Measurements from ENCODE around the gene RBBP8.

The RBBP8 gene

GRCh38 chr18:22974001-22974400 lies 40.9 kb downstream of the RBBP8 start:
- no peaks in the 10 kb centered on the region for H3K9me3 ChIP-seq (ENCODE audit: control insufficient read depth, low read length)
- no peak overlapping the region for H3K9ac ChIP-seq (ENCODE audit: low read length)
- H3K36me3 ChIP-seq (ENCODE audit: control insufficient read depth, insufficient read depth, low read length, severe bottlenecking) = no peaks in the 10 kb centered on the region
- H3K4me1 ChIP-seq (ENCODE audit: control insufficient read depth, insufficient read depth, low read length) = peaks cover 13% of the 10 kb centered on the region
- no peaks in the 10 kb centered on the region for H3K27me3 ChIP-seq (replicated peaks; ENCODE audit: control insufficient read depth, insufficient read depth, low read length)
- DNase-seq (ENCODE audit: low read depth) = no peak
- no peak overlapping the region for H3K4me3 ChIP-seq (ENCODE audit: low read length)

GRCh38 chr18:22974707-22975106 lies 41.6 kb downstream of the RBBP8 start:
- Histone ChIP-seq H3K4me1 (ENCODE audit: control insufficient read depth, insufficient read depth, low read length) (peaks cover 13% of the 10 kb centered on the region), H3K36me3 (ENCODE audit: control insufficient read depth, insufficient read depth, low read length, severe bottlenecking) (no peaks in the 10 kb centered on the region), H3K4me3 (ENCODE audit: low read length) (no peak overlapping the region), H3K9me3 (ENCODE audit: control insufficient read depth, low read length) (no peaks in the 10 kb centered on the region), H3K9ac (ENCODE audit: low read length) (no peak overlapping the region), H3K27me3 (replicated peaks; ENCODE audit: control insufficient read depth, insufficient read depth, low read length) (no peaks in the 10 kb centered on the region)
- DNase-seq (ENCODE audit: low read depth) = no peak

GRCh38 chr18:22975508-22975907 lies 42.4 kb downstream of the RBBP8 start:
- Histone ChIP-seq H3K4me3 (ENCODE audit: low read length) (no peak overlapping the region), H3K36me3 (ENCODE audit: control insufficient read depth, insufficient read depth, low read length, severe bottlenecking) (no peaks in the 10 kb centered on the region), H3K9me3 (ENCODE audit: control insufficient read depth, low read length) (no peaks in the 10 kb centered on the region), H3K9ac (ENCODE audit: low read length) (no peak overlapping the region), H3K27me3 (replicated peaks; ENCODE audit: control insufficient read depth, insufficient read depth, low read length) (no peaks in the 10 kb centered on the region), H3K4me1 (ENCODE audit: control insufficient read depth, insufficient read depth, low read length) (peaks cover 13% of the 10 kb centered on the region)
- no peak for DNase-seq (ENCODE audit: low read depth)

GRCh38 chr18:22977847-22978701 lies 44.9 kb downstream of the RBBP8 start:
- Histone ChIP-seq H3K9me3 (ENCODE audit: control insufficient read depth, low read length) (no peaks in the 10 kb centered on the region), H3K9ac (ENCODE audit: low read length) (peak overlapping the region; percentile 55), H3K4me3 (ENCODE audit: low read length) (peak overlapping the region; percentile 64), H3K27me3 (replicated peaks; ENCODE audit: control insufficient read depth, insufficient read depth, low read length) (no peaks in the 10 kb centered on the region), H3K4me1 (ENCODE audit: control insufficient read depth, insufficient read depth, low read length) (peaks cover 11% of the 10 kb centered on the region), H3K36me3 (ENCODE audit: control insufficient read depth, insufficient read depth, low read length, severe bottlenecking) (no peaks in the 10 kb centered on the region)
- DNase-seq (ENCODE audit: low read depth) = peak; percentile 76

GRCh38 chr18:22980394-22980793 lies 47.3 kb downstream of the RBBP8 start:
- no peak for DNase-seq (ENCODE audit: low read depth)
- Histone ChIP-seq H3K9ac (ENCODE audit: low read length) (no peak overlapping the region), H3K36me3 (ENCODE audit: control insufficient read depth, insufficient read depth, low read length, severe bottlenecking) (no peaks in the 10 kb centered on the region), H3K4me1 (ENCODE audit: control insufficient read depth, insufficient read depth, low read length) (peaks cover 11% of the 10 kb centered on the region), H3K4me3 (ENCODE audit: low read length) (no peak overlapping the region), H3K27me3 (replicated peaks; ENCODE audit: control insufficient read depth, insufficient read depth, low read length) (no peaks in the 10 kb centered on the region), H3K9me3 (ENCODE audit: control insufficient read depth, low read length) (no peaks in the 10 kb centered on the region)

GRCh38 chr18:22981274-22982133 lies 48.4 kb downstream of the RBBP8 start:
- DNase-seq (ENCODE audit: low read depth) = no peak
- H3K9me3 ChIP-seq (ENCODE audit: control insufficient read depth, low read length) = no peaks in the 10 kb centered on the region
- H3K27me3 ChIP-seq (replicated peaks; ENCODE audit: control insufficient read depth, insufficient read depth, low read length) = no peaks in the 10 kb centered on the region
- peaks cover 11% of the 10 kb centered on the region for H3K4me1 ChIP-seq (ENCODE audit: control insufficient read depth, insufficient read depth, low read length)
- H3K9ac ChIP-seq (ENCODE audit: low read length) = no peak overlapping the region
- no peak overlapping the region for H3K4me3 ChIP-seq (ENCODE audit: low read length)
- H3K36me3 ChIP-seq (ENCODE audit: control insufficient read depth, insufficient read depth, low read length, severe bottlenecking) = peaks cover 2% of the 10 kb centered on the region

- Histone ChIP-seq H3K4me1 (ENCODE audit: control insufficient read depth, insufficient read depth, low read length) (peaks cover 8% of the 10 kb centered on the region), H3K9me3 (ENCODE audit: control insufficient read depth, low read length) (no peaks in the 10 kb centered on the region), H3K36me3 (ENCODE audit: control insufficient read depth, insufficient read depth, low read length, severe bottlenecking) (peaks cover 2% of the 10 kb centered on the region), H3K27me3 (replicated peaks; ENCODE audit: control insufficient read depth, insufficient read depth, low read length) (no peaks in the 10 kb centered on the region), H3K4me3 (ENCODE audit: low read length) (no peak overlapping the region), H3K9ac (ENCODE audit: low read length) (no peak overlapping the region)
- peak; percentile 82 for DNase-seq (ENCODE audit: low read depth)
These were observed 50.0 kb downstream of the RBBP8 start for GRCh38 chr18:22983175-22983574.

- no peaks in the 10 kb centered on the region for H3K9me3 ChIP-seq (ENCODE audit: control insufficient read depth, low read length)
- H3K4me3 ChIP-seq (ENCODE audit: low read length) = no peak overlapping the region
- peaks cover 10% of the 10 kb centered on the region for H3K4me1 ChIP-seq (ENCODE audit: control insufficient read depth, insufficient read depth, low read length)
- DNase-seq (ENCODE audit: low read depth) = no peak
- no peaks in the 10 kb centered on the region for H3K27me3 ChIP-seq (replicated peaks; ENCODE audit: control insufficient read depth, insufficient read depth, low read length)
- no peak overlapping the region for H3K9ac ChIP-seq (ENCODE audit: low read length)
- H3K36me3 ChIP-seq (ENCODE audit: control insufficient read depth, insufficient read depth, low read length, severe bottlenecking) = peaks cover 6% of the 10 kb centered on the region
These were observed 52.1 kb downstream of the RBBP8 start for GRCh38 chr18:22985250-22985649.

- H3K27me3 ChIP-seq (replicated peaks; ENCODE audit: control insufficient read depth, insufficient read depth, low read length) = no peaks in the 10 kb centered on the region
- H3K9me3 ChIP-seq (ENCODE audit: control insufficient read depth, low read length) = no peaks in the 10 kb centered on the region
- H3K4me1 ChIP-seq (ENCODE audit: control insufficient read depth, insufficient read depth, low read length) = peaks cover 10% of the 10 kb centered on the region
- peaks cover 16% of the 10 kb centered on the region for H3K36me3 ChIP-seq (ENCODE audit: control insufficient read depth, insufficient read depth, low read length, severe bottlenecking)
- no peak for DNase-seq (ENCODE audit: low read depth)
- no peak overlapping the region for H3K9ac ChIP-seq (ENCODE audit: low read length)
- no peak overlapping the region for H3K4me3 ChIP-seq (ENCODE audit: low read length)
These were observed 54.5 kb downstream of the RBBP8 start for GRCh38 chr18:22987547-22988189.

- Histone ChIP-seq H3K9ac (ENCODE audit: low read length) (no peak overlapping the region), H3K36me3 (ENCODE audit: control insufficient read depth, insufficient read depth, low read length, severe bottlenecking) (peaks cover 16% of the 10 kb centered on the region), H3K4me1 (ENCODE audit: control insufficient read depth, insufficient read depth, low read length) (peaks cover 10% of the 10 kb centered on the region), H3K27me3 (replicated peaks; ENCODE audit: control insufficient read depth, insufficient read depth, low read length) (no peaks in the 10 kb centered on the region), H3K4me3 (ENCODE audit: low read length) (no peak overlapping the region), H3K9me3 (ENCODE audit: control insufficient read depth, low read length) (no peaks in the 10 kb centered on the region)
- DNase-seq (ENCODE audit: low read depth) = no peak
These were observed 55.1 kb downstream of the RBBP8 start for GRCh38 chr18:22988208-22988607.

- Histone ChIP-seq H3K27me3 (replicated peaks; ENCODE audit: control insufficient read depth, insufficient read depth, low read length) (no peaks in the 10 kb centered on the region), H3K4me3 (ENCODE audit: low read length) (no peak overlapping the region), H3K9ac (ENCODE audit: low read length) (no peak overlapping the region), H3K36me3 (ENCODE audit: control insufficient read depth, insufficient read depth, low read length, severe bottlenecking) (no peaks in the 10 kb centered on the region), H3K4me1 (ENCODE audit: control insufficient read depth, insufficient read depth, low read length) (peaks cover 3% of the 10 kb centered on the region), H3K9me3 (ENCODE audit: control insufficient read depth, low read length) (no peaks in the 10 kb centered on the region)
- DNase-seq (ENCODE audit: low read depth) = no peak
These were observed 65.2 kb downstream of the RBBP8 start for GRCh38 chr18:22998344-22998743.
